Umbilical cord (tissue), 1 donor: ENCODE measurements around the gene AMELY. TPM values are rescaled to one million over a fixed set of nuclear protein-coding genes. Genes with fewer than 3 reads are reported as not detected.

Experiments used
- total RNA-seq: library from RNA; depleted of rRNA; stranded (reverse); fragments of >200 nt; gene quantifications from one replicate; pipeline ENCODE4 v1.2.3, GENCODE V29; 2014; ENCODE audit warnings: low replicate concordance; ENCODE audit not compliant: insufficient read depth

Gene AMELY
- total RNA-seq, 1 donor from 2014 or later: not detected

Other genes with a start within 250 kb of the AMELY start
- gene TBL1Y, start 1.1 kb downstream of the AMELY start, total RNA-seq: 0.96 TPM